Small intestine (tissue), 7 donors: ENCODE data around the gene SREBF1. TPM values are rescaled to one million over a fixed set of nuclear protein-coding genes. Genes with fewer than 3 reads are reported as not detected.
"Not testable (repeated sequence)": the region's sequence is repeated elsewhere in the genome, so short reads cannot be mapped to it uniquely, and the experiment has no call there.

Experiments
- DNase-seq, 2 donors: peaks; one replicate each; pipeline versions ENCODE4 v3.0.0 to v3.0.0-alpha.2; 2013
- FAIRE-seq: peaks from 2 replicates; lab custom pipeline; 2012; peaks lifted over from hg19 to GRCh38; lab: Jason Lieb, UNC
- H3K27ac ChIP-seq, 3 donors: one replicate each; pipeline ENCODE4 v1.5.1; 2013; ENCODE audit warnings: low read length in 2 of 3, mild to moderate bottlenecking in 2 of 3, control low read depth in 1 of 3, inconsistent platforms in 1 of 3, low read depth in 1 of 3, moderate library complexity in 1 of 3
- H3K27me3 ChIP-seq, 3 donors: one replicate each; pipeline ENCODE4 v1.6.1; 2013; ENCODE audit warnings: low read length in 3 of 3, inconsistent platforms in 1 of 3; ENCODE audit not compliant: control insufficient read depth in 3 of 3, insufficient read depth in 3 of 3
- H3K36me3 ChIP-seq, 3 donors: one replicate each; pipeline ENCODE4 v1.6.1; 2013; ENCODE audit warnings: low read length in 3 of 3, inconsistent platforms in 1 of 3, low read depth in 1 of 3, mild to moderate bottlenecking in 1 of 3, moderate library complexity in 1 of 3; ENCODE audit not compliant: control insufficient read depth in 3 of 3, insufficient read depth in 2 of 3
- H3K4me1 ChIP-seq, 3 donors: one replicate each; pipeline ENCODE4 v1.6.1; 2013; ENCODE audit warnings: low read length in 2 of 3, inconsistent platforms in 1 of 3, low read depth in 1 of 3, mild to moderate bottlenecking in 1 of 3, moderate library complexity in 1 of 3; ENCODE audit not compliant: control insufficient read depth in 3 of 3, insufficient read depth in 2 of 3
- H3K4me3 ChIP-seq, 3 donors: one replicate each; pipeline ENCODE4 v1.5.1; 2013; ENCODE audit warnings: low read length in 3 of 3, control low read depth in 1 of 3, inconsistent platforms in 1 of 3, low read depth in 1 of 3, mild to moderate bottlenecking in 1 of 3, moderate library complexity in 1 of 3
- H3K9me3 ChIP-seq, 2 donors: one replicate each; pipeline ENCODE4 v1.6.1; 2013; ENCODE audit warnings: low read depth in 1 of 2, low read length in 1 of 2; ENCODE audit not compliant: control insufficient read depth in 2 of 2, insufficient read depth in 1 of 2
- WGBS, 3 donors: extraction: QIAGEN DNeasy Blood & Tissue Kit; methylation state at CpG; one replicate each; pipeline ENCODE4 v1.1.7; 2013; 5-methylcytosine and 5-hydroxymethylcytosine counted together
- polyA plus RNA-seq, 4 donors: library from polyadenylated mRNA; stranded (reverse) in 3 of 4; unstranded in 1 of 4; fragments of 200-250 nt in 3 of 4; fragments of 120-200 nt in 1 of 4; gene quantifications; one replicate each; pipeline versions ENCODE4 v1.2.1 to v1.2.3, GENCODE V29; 2013
- donor health status: healthy with polysubstance abuse.
- donor health status: control.
- donor health status: control.
- donor health status: Bipolar disorder and iron deficiency.
- donor health status: healthy.

Gene SREBF1
- polyA plus RNA-seq, 4 donors, result 71.6 to 155 (median 105) TPM

- peaks cover 0 to 22% (median 0%) of the 10 kb centered on the region in 3 donors for H3K4me1 ChIP-seq
- H3K9me3 ChIP-seq, result no peaks in the 10 kb centered on the region
- no peak for FAIRE-seq
- H3K36me3 ChIP-seq, result peaks cover 21 to 87% (median 26%) of the 10 kb centered on the region in 3 donors
- DNase-seq, result peak; percentile 35 to 79
- H3K27me3 ChIP-seq, result no peaks in the 10 kb centered on the region
- 62 to 63% (median 63%) methylated on average over 53 to 59 of the region's 59 CpGs for WGBS, 3 donors
- H3K27ac ChIP-seq, result peak overlapping the region; percentile 22 to 57 (median 25)
- no peak overlapping the region for H3K4me3 ChIP-seq
These were observed 24.4 kb downstream of the SREBF1 start for GRCh38 chr17:17812211-17813054.

- peaks cover 0 to 22% (median 0%) of the 10 kb centered on the region in 3 donors for H3K4me1 ChIP-seq
- H3K4me3 ChIP-seq, result no peak overlapping the region
- WGBS, 3 donors, result 56 to 68% (median 61%) methylated on average over 14 to 15 of the region's 15 CpGs
- DNase-seq, result no peak
- H3K36me3 ChIP-seq, result peaks cover 18 to 85% (median 23%) of the 10 kb centered on the region in 3 donors
- FAIRE-seq, result no peak
- peak overlapping the region in 2 of 3 donors; percentile 19 to 57 for H3K27ac ChIP-seq
- H3K27me3 ChIP-seq, result no peaks in the 10 kb centered on the region
- H3K9me3 ChIP-seq, result no peaks in the 10 kb centered on the region
These were observed 25.2 kb downstream of the SREBF1 start for GRCh38 chr17:17811381-17812210.

- Histone ChIP-seq H3K4me3 (no peak overlapping the region), H3K36me3 (peaks cover 18 to 83% (median 19%) of the 10 kb centered on the region in 3 donors), H3K4me1 (peaks cover 0 to 22% (median 0%) of the 10 kb centered on the region in 3 donors), H3K9me3 (no peaks in the 10 kb centered on the region), H3K27me3 (no peaks in the 10 kb centered on the region), H3K27ac (no peak overlapping the region)
- WGBS, 3 donors, result 86 to 92% (median 92%) methylated on average over 27 of the region's 27 CpGs
- FAIRE-seq (no peak), DNase-seq (no peak)
These were observed 25.9 kb downstream of the SREBF1 start for GRCh38 chr17:17810895-17811248.

- no peaks in the 10 kb centered on the region for H3K27me3 ChIP-seq
- peak overlapping the region in 1 of 3 donors; percentile 28 for H3K4me3 ChIP-seq
- peaks cover 14 to 83% (median 17%) of the 10 kb centered on the region in 3 donors for H3K36me3 ChIP-seq
- H3K9me3 ChIP-seq, result no peaks in the 10 kb centered on the region
- peaks cover 0 to 22% (median 0%) of the 10 kb centered on the region in 3 donors for H3K4me1 ChIP-seq
- FAIRE-seq (no peak), DNase-seq (peak in 1 of 2 donors; percentile 73)
- H3K27ac ChIP-seq, result peak overlapping the region in 1 of 3 donors; percentile 33
- WGBS, 3 donors, result 68 to 80% (median 76%) methylated on average over 62 to 68 of the region's 68 CpGs
These were observed 26.5 kb downstream of the SREBF1 start for GRCh38 chr17:17810084-17810894.

- H3K4me1 ChIP-seq, result peaks cover 0 to 22% (median 0%) of the 10 kb centered on the region in 3 donors
- H3K27ac ChIP-seq, result no peak overlapping the region
- no peak for FAIRE-seq
- H3K9me3 ChIP-seq, result no peaks in the 10 kb centered on the region
- H3K36me3 ChIP-seq, result peaks cover 14 to 81% (median 14%) of the 10 kb centered on the region in 3 donors
- no peaks in the 10 kb centered on the region for H3K27me3 ChIP-seq
- peak overlapping the region in 1 of 3 donors; percentile 28 for H3K4me3 ChIP-seq
- 62 to 78% (median 68%) methylated on average over 36 to 52 of the region's 52 CpGs for WGBS, 3 donors
- DNase-seq, result no peak
These were observed 27.2 kb downstream of the SREBF1 start for GRCh38 chr17:17809531-17810083.

- Histone ChIP-seq H3K9me3 (no peaks in the 10 kb centered on the region), H3K36me3 (peaks cover 6 to 81% (median 9%) of the 10 kb centered on the region in 3 donors), H3K27ac (no peak overlapping the region), H3K4me3 (no peak overlapping the region), H3K4me1 (peaks cover 0 to 22% (median 0%) of the 10 kb centered on the region in 3 donors), H3K27me3 (no peaks in the 10 kb centered on the region)
- DNase-seq (no peak), FAIRE-seq (no peak)
- WGBS, 3 donors, result 67 to 84% (median 69%) methylated on average over 15 of the region's 15 CpGs
These were observed 27.9 kb downstream of the SREBF1 start for GRCh38 chr17:17808706-17809432.

- not testable (repeated sequence) for H3K27me3 ChIP-seq, FAIRE-seq, DNase-seq, H3K9me3 ChIP-seq, H3K4me3 ChIP-seq, H3K27ac ChIP-seq
- WGBS, 3 donors, result 93 to 99% (median 99%) methylated on average over 5 of the region's 5 CpGs
- H3K4me1 ChIP-seq, result peaks cover 0 to 22% (median 0%) of the 10 kb centered on the region in 3 donors
- H3K36me3 ChIP-seq, result peaks cover 4 to 81% (median 6%) of the 10 kb centered on the region in 3 donors
These were observed 28.6 kb downstream of the SREBF1 start for GRCh38 chr17:17808200-17808599.
